AG20443 (cell line): ENCODE data around the gene BMP6.
"Not testable (repeated sequence)": the region's sequence is repeated elsewhere in the genome, so short reads cannot be mapped to it uniquely, and the experiment has no call there.

ENCODE experiments used
- DNase-seq: peaks from one replicate; pipeline ENCODE4 v3.0.0; 2012; ENCODE audit warnings: low spot score, mixed read lengths

BMP6 gene

DNA sequence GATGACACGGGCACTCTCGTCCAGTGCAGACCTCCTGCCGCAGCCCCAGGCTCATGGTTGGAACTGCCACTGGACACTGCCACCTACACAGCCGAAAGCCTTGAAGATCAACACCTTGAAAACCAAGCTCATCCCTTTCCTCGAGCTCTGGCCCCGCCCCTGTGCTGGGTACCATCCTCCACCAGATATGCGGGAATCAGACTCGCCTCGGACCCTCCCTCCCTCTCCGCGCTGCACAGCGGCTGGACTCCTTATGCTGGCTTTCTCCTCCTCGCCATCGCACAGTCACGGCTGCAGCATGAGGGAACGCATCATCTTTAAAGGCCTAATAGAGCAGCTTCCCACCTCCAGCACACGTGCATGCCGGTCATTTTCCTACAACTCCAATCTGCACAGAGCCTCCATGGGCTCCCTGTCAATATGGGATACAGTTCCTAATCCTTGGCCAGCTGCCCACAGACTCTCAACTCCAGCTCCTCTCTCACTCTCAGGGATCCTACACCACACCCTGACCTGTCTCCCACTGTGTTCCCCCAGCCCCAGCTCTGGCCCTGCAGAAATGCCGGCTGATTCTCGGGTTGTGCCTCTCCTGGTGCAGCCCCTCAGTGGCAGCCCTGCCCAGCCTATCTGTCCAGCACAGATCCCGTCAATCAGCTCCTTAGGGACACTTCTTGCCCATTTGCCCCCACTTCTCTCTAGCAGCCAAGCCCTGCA lies 161.5 kb downstream of the BMP6 start:
- DNase-seq = no peak

DNA sequence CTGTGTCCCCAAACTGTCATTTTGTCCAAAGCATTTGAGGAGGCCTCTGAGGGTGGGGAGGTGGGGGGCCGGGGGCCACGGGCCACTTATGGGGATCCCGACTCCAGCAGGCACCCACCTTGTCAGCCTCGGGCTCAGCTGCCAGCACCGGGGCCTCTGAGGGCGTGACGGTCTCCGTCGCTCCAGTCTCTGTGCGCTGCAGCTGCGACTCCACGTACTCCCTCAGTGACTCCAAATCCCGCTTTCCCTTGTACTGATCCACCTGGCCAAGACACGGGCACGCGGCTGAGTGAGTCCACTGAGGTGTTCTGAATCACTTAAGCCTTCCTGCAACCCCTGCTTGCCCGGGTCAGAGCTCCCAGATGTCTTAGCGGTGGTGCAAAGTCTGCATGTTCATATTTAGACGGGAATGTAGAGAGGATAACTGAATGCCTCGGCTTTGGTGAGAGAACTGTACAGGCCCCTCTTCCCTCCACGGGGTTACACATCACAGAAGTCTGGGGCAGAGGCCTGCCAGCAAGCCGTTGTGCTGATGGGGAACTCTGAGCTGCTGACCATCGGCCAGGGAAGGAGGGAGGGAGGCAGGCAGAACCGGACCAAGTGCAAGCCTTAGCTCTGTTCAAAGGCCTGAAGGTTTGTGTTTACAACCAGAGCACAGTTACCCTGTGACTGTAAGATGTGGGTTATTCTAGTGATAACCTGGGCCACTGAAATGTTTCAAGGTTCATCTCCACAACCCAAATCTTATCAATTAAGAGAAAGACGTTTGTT lies 162.9 kb downstream of the BMP6 start:
- DNase-seq = no peak

DNA sequence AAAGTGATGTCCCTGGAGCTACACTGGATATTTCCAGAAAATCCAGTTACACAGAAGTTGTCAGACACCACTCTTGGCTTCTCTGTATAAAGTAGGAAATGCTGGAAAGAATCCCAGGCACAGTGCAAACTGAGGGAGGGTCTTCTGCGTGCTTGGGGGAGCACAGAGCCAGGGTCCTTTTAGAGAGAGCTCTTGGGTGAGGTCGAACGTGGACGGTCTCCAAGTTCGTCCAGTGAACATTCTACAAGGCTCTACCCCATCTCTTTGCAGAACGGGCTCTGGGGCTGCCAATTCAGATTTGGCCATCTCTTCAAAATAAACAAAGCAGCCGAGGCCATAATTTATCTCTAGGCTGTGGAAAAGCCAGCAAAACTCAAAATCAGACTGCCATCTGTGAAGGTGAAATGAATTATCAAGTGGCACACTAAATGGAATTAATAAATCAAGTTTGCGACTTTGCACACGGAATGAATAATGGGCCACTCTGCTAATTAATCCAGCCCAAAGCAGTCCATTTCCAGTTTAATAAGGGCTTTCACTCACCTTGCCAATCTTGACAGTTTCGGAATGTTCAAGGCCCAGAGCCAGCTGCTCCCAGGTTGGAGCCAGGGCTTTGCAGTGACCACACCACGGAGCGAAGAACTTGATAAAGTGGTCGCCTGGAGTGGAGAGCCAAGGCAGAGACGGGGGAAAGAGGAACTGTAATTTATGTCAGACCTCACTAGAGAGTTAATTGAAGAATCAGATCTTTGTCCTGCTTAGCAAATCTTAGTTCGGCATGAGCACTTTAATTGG lies 165.4 kb downstream of the BMP6 start:
- no peak for DNase-seq

DNA sequence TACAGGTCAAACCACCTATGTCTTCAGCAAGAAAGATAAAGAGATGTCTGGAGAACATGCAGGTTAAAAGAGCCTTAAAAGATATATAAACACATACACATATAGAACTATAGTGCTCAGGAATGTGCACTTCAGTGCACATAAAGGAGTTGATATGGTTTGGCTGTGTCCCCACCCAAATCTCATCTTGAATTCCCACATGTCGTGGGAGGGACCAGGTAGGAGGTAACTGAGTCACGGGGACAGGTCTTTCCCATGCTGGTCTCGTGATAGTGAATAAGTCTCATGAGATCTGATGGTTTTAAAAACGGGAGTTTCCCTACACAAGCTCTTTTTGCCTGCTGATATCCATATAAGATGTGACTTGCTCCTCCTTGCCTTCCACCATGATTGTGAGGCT lies 166.5 kb downstream of the BMP6 start:
- not testable (repeated sequence) for DNase-seq

DNA sequence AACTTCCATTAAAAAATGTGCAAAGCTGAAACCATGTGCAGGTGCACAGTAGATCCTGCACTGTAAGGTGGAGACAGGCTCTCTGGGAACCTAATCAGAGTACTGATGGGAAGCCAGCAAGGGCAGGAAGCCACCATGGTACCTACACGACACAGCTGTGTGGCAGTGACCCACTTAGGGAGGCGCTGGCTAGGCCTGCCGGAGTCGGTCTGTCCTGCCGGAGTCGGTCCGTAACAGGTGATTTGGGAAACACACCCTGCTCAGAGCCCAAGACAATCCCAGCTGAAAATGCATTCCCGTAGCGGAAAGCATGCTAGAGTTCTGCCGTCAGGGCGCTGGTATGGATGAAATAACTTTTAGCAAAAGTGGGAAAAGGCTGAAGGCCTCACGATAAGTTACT lies 167.4 kb downstream of the BMP6 start:
- no peak for DNase-seq

DNA sequence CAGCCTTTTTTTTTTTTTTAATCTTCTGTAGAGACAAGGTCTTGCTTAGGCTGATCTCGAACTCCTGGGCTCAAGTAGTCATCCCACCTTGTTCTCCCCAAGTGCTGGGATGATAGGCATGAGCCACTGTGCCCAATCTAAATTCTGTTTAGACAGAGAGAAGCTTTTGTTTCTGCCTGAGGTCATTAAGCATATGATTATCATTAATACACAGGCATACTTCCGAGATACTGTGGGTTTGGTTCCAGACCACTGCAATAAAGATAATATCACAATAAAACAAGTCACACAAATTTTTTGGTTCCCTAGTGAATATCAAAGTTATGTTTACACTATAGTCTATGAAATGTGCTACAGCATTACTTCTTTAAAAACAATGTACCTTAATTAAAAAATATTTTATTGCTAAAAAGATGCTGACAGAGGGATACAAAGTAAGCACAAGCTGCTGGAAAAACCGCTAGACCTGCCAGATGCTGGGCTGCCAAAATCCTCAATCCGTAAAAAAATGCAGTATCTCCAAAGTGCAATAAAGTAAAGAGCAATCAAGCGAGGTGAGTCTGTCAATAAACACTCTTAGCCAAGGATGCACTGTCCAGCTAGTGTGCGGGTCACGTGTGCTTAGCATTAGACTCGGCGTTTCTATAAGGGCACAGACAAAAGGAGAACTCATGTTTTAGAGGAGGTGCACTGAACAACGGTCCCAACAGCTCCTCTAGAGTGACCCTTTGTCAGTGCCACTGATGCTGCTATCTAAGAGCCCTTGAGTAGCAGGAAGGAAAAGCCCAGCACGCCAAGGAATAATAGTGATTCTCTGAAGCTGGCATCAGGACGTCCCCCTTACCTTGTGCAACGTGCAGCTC lies 168.6 kb downstream of the BMP6 start:
- no peak for DNase-seq

DNA sequence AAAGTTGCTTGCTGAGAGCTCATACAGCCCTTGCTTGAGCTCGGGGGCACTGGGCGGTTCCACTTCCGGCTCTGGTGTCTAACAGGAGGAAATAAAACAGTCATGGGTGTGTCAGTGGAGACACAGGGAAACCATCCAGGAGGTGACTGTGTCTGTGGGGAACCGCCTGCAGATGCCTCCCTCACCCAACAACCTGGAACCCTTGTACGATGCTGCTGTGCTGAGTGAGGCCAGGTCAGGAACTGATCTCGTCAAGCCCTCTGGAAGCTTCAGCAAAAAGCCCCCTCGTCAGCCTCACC lies 169.2 kb downstream of the BMP6 start:
- peak; percentile 36 for DNase-seq

DNA sequence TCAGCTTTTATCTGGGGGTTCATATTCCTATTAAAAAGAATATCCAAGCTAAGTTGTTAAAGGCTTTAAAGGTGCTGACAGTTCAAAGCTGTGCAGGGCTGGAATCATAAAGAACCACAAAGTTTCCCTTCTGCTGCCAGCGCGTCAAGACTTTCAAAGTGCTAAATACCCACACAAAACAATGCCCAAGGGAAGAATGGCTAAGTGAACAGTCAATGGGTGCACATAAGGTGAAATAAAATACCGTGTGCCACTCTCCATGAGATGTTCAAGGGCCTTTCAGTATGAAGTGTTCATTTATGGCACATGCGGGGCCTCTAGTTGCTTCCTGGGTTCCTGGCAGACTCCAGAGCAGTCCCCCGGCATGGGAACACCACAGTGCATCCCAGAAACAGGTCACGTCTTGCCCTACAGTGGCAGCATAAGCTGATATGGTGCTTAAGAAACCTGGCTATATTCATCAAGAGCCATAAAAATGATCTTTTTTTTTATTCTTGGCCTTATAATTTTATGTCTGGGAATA lies 170.6 kb downstream of the BMP6 start:
- DNase-seq = no peak

DNA sequence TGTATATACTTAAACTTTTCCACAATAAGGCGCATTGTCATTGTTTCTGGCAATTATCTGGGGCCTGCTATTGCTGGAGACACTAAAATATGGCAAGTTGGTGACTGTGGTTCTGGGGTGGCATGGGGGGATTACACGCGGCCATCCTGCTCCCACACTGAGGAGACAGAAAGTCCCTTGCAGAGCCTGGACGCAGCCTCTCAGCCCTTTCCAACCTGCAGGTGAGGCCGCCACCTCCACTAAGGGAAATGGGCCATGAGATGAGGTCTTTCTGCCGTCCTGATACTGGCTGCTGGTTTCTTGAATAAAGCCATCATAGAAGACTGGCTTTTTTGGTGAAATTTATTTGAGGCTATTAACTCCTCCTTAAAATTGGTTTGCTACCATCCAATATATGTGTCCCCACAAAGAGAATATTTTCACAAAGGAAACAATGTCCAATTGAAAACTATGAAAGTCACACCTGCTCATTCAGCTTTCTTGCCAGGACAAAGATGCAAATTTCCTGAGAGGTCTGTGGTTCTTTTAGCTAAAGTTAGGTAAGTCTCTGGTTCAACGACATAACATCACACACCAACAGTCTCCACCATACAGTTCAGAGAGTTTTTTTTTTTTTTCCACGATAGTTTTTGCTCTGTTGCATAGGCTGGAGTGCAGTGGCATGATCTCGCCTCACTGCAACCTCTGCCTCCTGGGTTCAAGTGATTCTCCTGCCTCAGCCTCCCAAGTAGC lies 171.7 kb downstream of the BMP6 start:
- DNase-seq = no peak

DNA sequence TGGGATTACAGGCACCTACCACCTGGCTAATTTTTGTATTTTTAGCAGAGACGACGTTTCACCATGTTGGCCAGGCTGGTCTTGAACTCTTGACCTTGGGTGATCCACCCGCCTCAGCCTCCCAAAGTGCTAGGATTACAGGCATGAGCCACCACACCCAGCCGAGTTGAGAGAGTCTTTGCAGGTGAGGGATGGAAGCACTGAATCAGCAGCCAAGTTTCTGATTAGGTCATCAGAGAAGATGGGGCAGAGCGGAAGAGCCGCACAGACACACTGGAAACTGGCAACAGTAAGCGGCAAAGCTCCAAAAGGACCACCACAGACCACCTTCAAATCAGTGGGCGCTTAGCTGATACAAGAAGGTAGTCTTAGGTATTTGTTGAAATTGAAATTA lies 172.3 kb downstream of the BMP6 start:
- DNase-seq = not testable (repeated sequence)

DNA sequence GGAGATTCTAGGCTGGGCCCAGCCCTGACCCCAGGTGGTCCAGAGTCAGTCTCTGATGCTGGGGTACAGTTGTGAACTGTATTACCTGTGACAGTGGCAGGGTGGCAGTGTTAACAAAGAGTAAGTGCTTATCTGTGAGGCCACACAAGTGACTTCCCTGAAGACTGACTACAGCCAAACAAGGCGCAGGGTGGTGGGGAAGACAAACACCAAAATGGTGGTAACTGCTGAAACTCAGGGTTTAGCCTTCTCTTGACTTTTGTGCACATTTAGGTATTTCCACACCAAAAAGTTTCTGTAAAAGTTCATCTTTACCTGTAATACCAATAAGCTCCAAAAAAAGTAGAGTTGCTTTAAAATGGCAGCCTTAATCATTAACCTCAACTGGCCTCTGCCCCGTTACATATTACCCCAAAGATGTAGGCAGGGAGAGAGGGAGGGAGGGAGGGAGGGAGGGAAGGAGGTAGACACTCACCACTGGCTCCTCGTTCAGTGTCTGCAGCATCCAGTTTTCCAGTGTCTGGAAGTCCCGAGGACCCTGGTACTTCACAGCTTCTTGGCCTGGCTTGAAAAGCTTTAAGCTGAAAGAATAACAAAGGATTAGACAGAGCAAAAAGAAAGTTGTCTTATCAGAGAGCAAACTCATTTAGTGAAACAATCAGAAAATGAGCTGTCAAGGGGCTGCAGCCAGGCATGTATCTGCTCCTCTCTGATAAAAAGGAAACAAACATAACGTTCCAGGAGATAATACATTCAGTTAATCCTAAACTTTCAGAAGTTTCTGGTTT lies 173.4 kb downstream of the BMP6 start:
- DNase-seq = no peak

DNA sequence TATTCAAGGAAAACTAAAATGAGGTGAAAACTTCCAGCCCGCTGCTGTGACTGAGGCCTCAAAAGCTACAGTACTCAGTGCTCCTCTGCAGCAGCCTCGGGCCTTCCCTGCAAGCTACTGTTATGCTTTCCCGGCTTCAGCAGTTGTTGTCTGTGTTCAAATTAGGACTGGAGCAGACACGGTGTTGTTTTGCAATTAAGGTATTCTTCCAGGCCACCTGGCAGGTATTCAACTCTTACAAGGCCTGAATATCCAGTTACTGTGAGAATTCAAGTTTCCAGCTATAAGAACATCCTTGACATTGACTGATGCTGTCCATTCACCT lies 174.0 kb downstream of the BMP6 start:
- DNase-seq = no peak

DNA sequence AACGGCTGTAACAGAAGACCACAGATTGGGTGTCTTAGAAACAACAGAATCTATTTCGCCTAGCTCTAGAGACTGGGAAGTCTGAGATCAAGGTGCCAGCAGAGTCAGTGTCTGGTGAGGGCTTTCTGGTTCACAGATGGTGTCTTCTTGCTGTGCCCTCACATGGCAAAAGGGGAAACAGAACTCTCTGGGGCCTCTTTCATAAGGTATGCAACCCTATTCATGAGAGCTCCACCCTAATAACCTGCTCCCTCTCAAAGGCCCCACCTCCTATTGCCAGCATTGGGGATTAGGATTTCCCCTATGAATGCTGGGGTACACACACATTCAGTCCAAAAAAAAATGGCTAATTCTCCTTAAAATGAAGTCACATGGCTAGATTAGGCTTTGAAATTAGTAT lies 174.7 kb downstream of the BMP6 start:
- DNase-seq = no peak

DNA sequence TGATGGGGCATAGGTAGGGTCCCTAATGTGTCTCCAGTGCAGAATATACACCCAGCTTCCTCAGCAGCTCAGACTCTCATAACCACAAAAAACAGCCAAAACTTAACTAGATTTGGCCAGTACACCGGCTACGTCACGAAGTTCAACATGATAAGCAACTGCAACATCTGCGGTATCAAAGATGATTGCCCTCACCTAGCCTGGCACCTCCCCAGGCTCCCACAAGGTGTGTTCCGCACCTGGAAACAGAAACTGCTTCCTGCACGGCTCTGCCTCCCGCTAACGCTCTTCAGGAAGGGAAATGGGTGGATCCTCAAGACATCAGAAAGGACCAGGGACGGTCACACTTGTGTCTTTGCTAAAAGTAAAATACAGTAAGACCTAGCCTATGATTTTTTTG lies 175.2 kb downstream of the BMP6 start:
- no peak for DNase-seq

DNA sequence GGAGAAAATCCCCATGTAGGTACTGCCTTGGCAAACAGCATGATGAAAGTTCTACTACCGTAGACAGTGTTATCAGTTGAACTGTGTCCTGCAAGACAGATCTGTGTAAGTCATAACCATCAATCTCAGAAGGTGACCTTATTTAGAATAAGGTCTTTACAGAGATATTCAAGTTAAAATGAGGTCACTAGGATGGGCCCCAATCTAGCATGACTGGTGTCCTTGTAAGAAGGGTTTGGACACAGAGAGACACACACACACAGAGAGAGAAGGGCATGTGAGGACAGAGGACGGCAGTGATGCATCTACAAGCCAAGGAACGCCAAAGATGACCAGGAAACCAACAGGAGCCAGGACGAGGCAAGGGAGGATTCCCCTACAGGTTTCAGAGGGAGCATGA lies 175.9 kb downstream of the BMP6 start:
- no peak for DNase-seq

DNA sequence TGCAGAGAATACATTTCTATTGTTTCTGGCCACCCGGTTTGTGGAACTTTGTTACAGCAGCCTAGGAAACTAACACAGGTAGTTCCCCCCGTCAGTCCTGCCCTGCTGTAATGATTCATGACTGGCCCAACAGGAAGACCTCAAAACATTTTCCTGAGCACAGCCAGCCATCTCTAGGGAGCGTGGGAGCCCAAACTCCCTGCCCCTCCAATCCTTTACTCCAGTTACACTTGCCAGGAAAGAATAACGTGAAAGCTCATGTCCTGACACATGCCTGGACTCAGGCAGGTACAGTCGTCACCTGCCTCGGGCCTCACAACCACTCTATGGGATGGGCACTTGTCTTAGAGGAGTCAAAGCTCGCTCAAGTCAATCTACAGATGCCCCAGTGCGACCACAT lies 176.3 kb downstream of the BMP6 start:
- no peak for DNase-seq

DNA sequence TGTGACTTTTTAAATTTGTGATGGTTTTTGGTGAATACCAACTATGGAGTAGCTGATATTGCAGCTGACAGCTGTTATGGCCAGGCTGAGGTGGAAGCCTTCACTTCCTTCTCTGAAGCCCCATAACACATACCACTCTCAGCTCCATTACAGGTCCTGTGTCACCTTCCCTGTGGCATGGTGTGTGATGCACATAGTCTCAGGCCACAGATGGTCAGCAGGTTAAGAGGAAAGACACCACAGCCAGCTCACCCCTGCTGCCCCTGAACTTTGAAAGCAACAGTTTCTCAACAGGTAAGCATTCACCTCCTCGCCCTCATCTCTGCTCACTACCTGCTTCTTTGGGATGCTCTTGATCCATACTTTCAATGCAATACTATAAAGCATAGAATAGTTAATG lies 177.0 kb downstream of the BMP6 start:
- no peak for DNase-seq

DNA sequence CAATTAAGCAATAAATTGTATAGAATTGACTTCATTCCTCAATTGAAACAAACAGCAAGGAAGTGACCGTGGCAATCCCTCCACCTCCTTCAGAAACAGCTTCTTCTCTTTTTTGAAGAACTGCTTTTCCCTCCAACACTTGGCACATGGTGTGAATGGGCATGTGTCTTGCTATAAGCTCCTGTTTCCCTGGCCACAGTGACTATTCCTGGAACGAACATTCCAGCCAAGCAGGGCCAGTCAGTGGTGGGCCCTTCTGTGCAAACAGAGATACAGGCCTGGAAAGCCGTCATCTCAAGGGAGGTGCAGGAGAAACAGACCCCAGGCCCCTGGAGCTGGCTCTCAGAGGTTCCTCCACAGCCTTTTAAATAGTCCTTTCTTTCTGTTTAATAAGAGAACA lies 177.8 kb downstream of the BMP6 start:
- no peak for DNase-seq

DNA sequence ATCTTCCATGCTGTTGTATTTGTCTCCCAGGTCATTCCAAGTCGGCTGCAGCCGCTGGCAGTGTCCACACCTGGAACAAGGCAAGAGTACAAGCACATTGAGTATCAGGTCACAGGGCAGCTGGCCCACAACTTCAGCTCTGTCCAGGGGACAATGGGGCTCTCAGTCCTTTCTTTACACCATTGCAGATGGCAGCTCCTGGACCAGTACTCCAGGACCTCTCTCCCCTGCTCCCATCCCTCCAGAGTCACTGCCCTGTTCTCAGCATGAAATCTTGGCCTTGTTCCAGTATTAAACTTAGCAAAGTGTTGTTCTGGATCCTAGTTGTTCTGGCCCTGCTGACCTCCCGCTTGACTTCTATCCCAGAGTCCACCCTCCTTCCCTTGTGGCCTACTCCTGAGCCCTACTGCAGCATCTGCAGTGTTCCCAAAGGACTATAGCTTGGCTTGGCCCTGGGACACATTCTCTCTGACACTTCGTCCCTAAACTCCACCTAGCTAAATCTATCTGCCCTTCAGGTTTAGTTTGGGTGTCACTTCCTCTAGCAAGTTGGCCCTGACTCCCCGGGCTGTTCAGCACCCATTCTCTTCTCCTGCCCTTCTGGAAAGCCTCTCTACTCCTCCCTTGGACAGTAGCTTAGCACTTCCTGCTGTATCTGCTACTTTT lies 178.9 kb downstream of the BMP6 start:
- DNase-seq = no peak

DNA sequence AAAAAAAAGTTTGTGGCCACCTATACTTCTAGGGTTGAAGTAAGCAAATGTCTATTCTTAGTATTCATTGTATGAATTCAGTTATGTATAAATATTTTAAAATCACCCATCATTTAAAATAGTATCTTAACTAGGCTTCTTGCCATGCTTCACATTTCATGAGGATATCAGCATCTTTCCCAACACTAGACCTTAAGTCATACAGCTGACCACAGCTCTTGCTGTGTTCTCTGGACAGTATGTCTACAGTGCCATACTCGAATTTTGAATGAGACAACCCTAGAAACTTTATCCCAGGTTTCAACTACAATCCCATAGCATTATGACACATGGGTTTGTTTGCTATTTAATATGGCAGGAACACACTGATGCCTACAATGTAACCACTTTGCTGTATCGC lies 179.5 kb downstream of the BMP6 start:
- no peak for DNase-seq
